ENCODE measurements around the gene OR6K3.

OR6K3 gene

DNA sequence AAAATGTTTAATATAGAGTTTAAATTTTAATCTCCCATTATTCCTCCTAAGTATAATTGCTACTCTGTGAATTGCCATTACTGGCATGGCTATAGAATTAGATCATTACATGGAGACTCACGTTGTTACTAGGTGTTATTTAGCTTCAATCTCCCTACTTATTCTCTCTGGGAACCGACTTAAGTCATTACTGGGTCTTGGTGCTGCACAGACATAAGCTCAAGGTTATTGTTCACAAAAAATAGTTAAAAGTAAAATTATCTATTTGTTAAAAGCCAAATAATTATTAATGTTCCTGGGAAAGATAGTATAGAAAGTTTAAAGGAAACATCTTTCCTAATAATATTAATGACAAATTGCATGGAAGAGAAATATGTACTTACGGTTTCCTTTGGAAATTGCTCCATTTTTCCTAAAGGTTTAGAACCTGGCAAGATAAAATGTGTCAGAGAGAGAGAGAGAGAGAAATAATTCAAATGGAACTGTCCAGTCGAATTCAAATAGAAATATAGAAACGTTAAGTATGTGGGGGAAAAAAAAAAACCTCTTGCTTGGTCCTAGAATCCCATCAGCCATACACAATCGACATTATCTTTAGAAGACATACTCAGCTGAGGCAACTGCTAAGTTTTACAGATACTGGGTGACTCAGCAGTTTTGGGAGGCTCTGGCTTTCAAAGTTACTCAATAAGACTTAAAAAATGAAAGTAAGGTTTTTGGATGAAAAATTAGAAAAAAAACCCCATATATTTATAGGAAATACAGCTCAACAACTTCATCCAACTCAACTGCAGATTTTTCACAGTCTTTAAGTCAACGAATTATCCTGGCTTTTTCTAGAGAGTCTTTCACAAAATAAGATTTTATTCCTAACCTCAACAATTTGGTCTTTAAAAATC is 34.2 kb downstream of the OR6K3 start, which contains the start of gene SPTA1:
Gene SPTA1 (minus strand): TSS at position 605 of the 899 bp plus-strand sequence. CDS start 198 bp downstream, at position 407.
- DNase-seq: no peak

DNA sequence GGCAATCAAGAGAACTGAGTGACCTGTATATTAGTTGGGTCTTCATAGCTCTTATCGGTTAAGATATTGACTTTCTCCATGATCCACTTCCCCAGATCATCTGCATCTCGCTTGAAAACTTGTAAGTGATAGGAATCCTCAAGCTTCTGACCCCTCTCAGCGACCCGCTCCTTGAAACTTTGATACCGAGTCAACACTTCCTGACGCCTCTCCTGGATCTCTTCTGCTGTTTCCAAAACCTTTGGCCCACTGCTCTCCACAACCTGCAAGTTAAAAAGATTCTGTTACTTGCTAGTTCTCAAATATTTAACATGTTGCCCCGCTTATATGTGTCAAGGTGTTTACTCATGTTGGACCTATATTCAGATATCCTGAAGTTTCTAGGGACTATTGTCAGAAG is 35.4 kb downstream of the OR6K3 start:
- DNase-seq: no peak

DNA sequence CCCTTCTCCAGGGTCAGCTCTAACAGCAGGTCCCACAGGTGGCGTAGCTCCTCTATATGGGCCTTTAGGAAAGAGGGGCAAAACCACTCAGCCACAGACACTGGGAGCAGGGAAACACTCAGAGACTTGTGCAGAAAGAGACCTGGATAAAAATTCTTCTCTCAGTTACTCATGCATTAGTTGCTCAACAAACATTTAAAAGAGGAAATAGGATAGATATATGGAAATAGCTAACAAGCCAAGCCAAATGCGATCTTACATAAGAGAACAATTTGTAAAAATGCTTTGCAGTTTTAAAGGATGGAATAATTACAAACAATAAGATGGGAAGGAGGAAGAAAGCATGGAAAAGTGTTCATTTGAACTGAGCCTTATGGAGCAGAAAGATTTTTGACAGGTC is 38.9 kb downstream of the OR6K3 start:
- no peak for DNase-seq

DNA sequence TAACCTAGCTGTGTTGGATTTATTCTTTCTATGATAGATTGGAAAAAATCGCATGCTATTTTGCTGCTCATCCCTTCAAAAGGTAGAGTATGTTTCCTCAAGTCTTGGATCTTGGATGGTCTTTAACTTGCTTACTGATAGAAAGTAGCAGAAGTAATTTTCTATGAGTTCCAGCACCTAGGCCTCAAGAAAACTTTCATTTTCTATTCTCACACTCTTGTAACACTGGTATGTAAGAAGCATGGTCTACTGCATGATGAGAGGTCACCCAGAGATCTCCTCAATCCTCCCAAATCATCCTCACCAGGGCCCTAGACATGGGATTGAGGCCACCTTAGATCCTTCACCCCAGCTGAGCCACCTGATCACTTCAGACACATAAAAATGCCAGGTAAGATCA is 41.2 kb downstream of the OR6K3 start:
- no peak for DNase-seq

DNA sequence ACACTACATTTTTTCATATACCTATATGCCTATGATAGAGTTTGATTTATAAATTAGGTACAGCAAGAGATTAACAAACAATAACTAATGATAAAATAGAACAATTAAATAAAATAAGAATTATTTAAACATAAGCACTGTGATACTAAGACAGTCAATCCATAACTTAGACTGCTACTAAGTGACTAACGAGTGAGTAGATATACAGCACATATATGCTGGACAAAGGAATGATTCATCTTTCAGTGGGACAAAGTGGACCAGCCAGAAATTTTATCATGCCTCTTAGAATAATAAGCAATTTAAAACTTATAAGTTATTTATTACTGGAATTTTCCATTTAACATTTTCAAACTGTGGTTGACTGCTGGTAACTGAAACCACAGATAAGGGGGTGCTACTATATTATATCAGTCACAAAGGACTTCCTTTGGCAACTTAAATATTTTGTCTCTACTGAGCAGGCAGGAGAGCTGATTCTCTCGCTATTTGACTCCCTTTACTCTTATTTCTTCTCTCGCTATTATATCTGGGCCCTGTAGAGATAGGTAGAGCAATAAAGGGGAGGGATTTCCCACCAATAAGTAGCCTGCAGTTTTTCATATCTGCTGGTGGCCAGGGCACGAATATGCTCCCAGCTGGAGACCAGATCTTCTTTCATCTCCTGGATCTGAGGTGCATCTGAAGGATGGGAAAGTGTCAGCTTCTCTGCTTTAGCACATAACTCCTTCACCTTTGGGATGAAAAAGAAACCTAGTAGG is 44.8 kb downstream of the OR6K3 start:
- DNase-seq: no peak

DNA sequence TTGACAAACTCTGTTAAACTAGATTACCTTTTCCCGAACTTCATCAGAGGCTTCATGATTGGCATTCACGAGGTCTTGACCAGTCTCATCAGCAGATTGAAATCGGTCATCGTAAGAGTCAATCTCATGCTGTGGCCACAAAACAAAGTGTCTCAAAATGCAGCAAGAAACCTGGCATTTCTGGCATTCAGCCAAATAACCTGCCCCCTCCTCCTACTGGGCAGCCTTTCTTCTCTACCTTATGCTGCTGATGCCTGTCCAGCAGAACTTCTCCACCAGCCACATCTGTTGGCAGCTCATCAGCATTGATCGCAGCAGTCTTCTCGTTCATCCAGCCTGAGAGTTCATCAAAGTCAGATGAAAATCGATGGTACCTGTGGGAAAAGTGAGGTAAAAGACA is 46.2 kb downstream of the OR6K3 start:
- no peak for DNase-seq

Data from amniotic stem cell (primary cell).